GM19463 (cell line): ENCODE measurements around the gene SLC10A1.

Experiments
- ATAC-seq: cut with Tn5 transposase; IDR thresholded peaks from one replicate; pipeline ENCODE4 v1.9.1; 2021; ENCODE audit warnings: mild to moderate bottlenecking, moderate library complexity; ENCODE audit not compliant: unreplicated experiment

SLC10A1 gene

GRCh38 chr14:69808919-69809808, 12.1 kb upstream of the SLC10A1 start:
- ATAC-seq = no peak

- no peak for ATAC-seq
These were observed 10.2 kb upstream of the SLC10A1 start for GRCh38 chr14:69807192-69807591.

- ATAC-seq = no peak
These were observed 7.9 kb upstream of the SLC10A1 start for GRCh38 chr14:69804902-69805301.

GRCh38 chr14:69803753-69804152, 6.7 kb upstream of the SLC10A1 start:
- ATAC-seq = no peak

- ATAC-seq = no peak
These were observed 1.3 kb upstream of the SLC10A1 start for GRCh38 chr14:69798339-69798735.

- ATAC-seq = no peak
These were observed 715 bp upstream of the SLC10A1 start for GRCh38 chr14:69797573-69798338.

- no peak for ATAC-seq
These were observed 1.4 kb downstream of the SLC10A1 start for GRCh38 chr14:69795691-69796090.

GRCh38 chr14:69794791-69795190, 2.2 kb downstream of the SLC10A1 start:
- ATAC-seq = no peak

- no peak for ATAC-seq
These were observed 4.1 kb downstream of the SLC10A1 start for GRCh38 chr14:69792887-69793421.

GRCh38 chr14:69789118-69789640, 7.9 kb downstream of the SLC10A1 start:
- no peak for ATAC-seq

- ATAC-seq = no peak
These were observed 10.4 kb downstream of the SLC10A1 start for GRCh38 chr14:69786603-69787002.

GRCh38 chr14:69784942-69785341, 12.1 kb downstream of the SLC10A1 start:
- ATAC-seq = no peak

- ATAC-seq = no peak
These were observed 16.1 kb downstream of the SLC10A1 start for GRCh38 chr14:69780952-69781351.

GRCh38 chr14:69780092-69780491, 16.9 kb downstream of the SLC10A1 start:
- ATAC-seq = no peak

GRCh38 chr14:69779088-69779487, 18.0 kb downstream of the SLC10A1 start:
- ATAC-seq = no peak

GRCh38 chr14:69776875-69777453, 20.1 kb downstream of the SLC10A1 start:
- no peak for ATAC-seq

- no peak for ATAC-seq
These were observed 22.0 kb downstream of the SLC10A1 start for GRCh38 chr14:69775012-69775411.

- ATAC-seq = no peak
These were observed 23.3 kb downstream of the SLC10A1 start for GRCh38 chr14:69773571-69774276.

GRCh38 chr14:69772082-69773017, 24.7 kb downstream of the SLC10A1 start:
- ATAC-seq = no peak
